Psoas muscle (tissue), 8 donors: Measurements from ENCODE around the gene EEPD1. TPM values are rescaled to one million over a fixed set of nuclear protein-coding genes. Genes with fewer than 3 reads are reported as not detected.

ENCODE experiments used
- ATAC-seq, 4 donors: fragments of 200-7000 bp; cut with Tn5 transposase; one replicate each; pipeline ENCODE4 v1.9.1; 2020; ENCODE audit warnings: moderate library complexity in 3 of 4, mild to moderate bottlenecking in 2 of 4
- DNase-seq, 2 donors: peaks; one replicate each; pipeline ENCODE4 v3.0.0-alpha.2; 2020
- H3K27ac ChIP-seq: fragments of 200-600 bp; one replicate; pipeline ENCODE4 v1.8.0; 2022
- H3K27me3 ChIP-seq, 3 donors: fragments of 200-600 bp in 1 of 3; one replicate each; pipeline versions ENCODE4 v1.6.1 to v1.8.0; 2013 to 2022; ENCODE audit warnings: low read length in 2 of 3, mild to moderate bottlenecking in 2 of 3, moderate library complexity in 1 of 3; ENCODE audit not compliant: insufficient read depth in 3 of 3
- H3K36me3 ChIP-seq, 2 donors: fragments of 200-600 bp in 1 of 2; one replicate each; pipeline versions ENCODE4 v1.6.1 to v1.8.0; 2013 to 2022; ENCODE audit warnings: low read depth in 1 of 2, mild to moderate bottlenecking in 1 of 2, moderate library complexity in 1 of 2; ENCODE audit not compliant: insufficient read depth in 1 of 2
- H3K4me1 ChIP-seq: fragments of 200-600 bp; one replicate; pipeline ENCODE4 v1.8.0; 2022
- H3K4me3 ChIP-seq: fragments of 200-600 bp; one replicate; pipeline ENCODE4 v1.8.0; 2022; ENCODE audit warnings: mild to moderate bottlenecking
- H3K9me3 ChIP-seq: fragments of 200-600 bp; one replicate; pipeline ENCODE4 v1.8.0; 2022
- CTCF ChIP-seq: fragments of 200-600 bp; IDR thresholded peaks from one replicate; pipeline ENCODE4 v1.8.0; 2022; ENCODE audit warnings: antibody characterized with exemption
- WGBS, 3 donors: extraction: QIAGEN DNeasy Blood & Tissue Kit; methylation state at CpG; one replicate each; pipeline versions ENCODE4 v1.1.6 to v1.1.7; 2013; 5-methylcytosine and 5-hydroxymethylcytosine counted together
- intact Hi-C, 2 donors: fragments of 100-400 bp; cut with DNase I; formaldehyde crosslinking; loops; one replicate each; pipeline versions ENCODE4 v1.11.0 to v1.14.2; 2022
- polyA plus RNA-seq, 3 donors: library from polyadenylated mRNA; stranded (reverse); fragments of 200-250 nt; gene quantifications; one replicate each; pipeline ENCODE4 v1.2.3, GENCODE V29; 2013
- total RNA-seq, 4 donors: library from RNA; stranded (reverse); fragmentation: NEBNext Ultra II Directional in 2 of 4; extraction: Animal tissue kit (Norgen Biotek cat#: 25700) in 2 of 4; gene quantifications; one replicate each; pipeline versions ENCODE4 v1.2.1 to v1.2.4, GENCODE V29; 2021 to 2023
- donor health status: healthy with polysubstance abuse.
- donor health status: DM: no; HTN: no; CAD: no; lungs with moderate emphysema.
- donor health status: Bipolar disorder and iron deficiency.
- donor health status: healthy.
- donor health status: DM: yes; HTN: yes; CAD: no.
- donor health status: DM: no; HTN: no; CAD: no.
- donor health status: DM: no; HTN: no; CAD: no.
- donor health status: DM: yes; HTN: yes; CAD: no.

Gene EEPD1
- total and polyA plus RNA-seq, 7 donors, result 7.3 to 61.2 (median 45.5) TPM

GRCh38 chr7:36109013-36109627, 43.9 kb upstream of the EEPD1 start:
- no peak for TF ChIP-seq CTCF
- intact Hi-C loops, result no loop called here
- DNase-seq (no peak), ATAC-seq (no peak)
- WGBS, 3 donors, result 78 to 93% (median 90%) methylated on average over 6 of the region's 6 CpGs
- Histone ChIP-seq H3K36me3 (no peaks in the 10 kb centered on the region), H3K27ac (no peak overlapping the region), H3K4me3 (no peak overlapping the region), H3K4me1 (peaks cover 5% of the 10 kb centered on the region), H3K9me3 (no peaks in the 10 kb centered on the region), H3K27me3 (no peaks in the 10 kb centered on the region)

GRCh38 chr7:36110584-36110983, 42.5 kb upstream of the EEPD1 start:
- intact Hi-C loops, result loop anchor here in 1 of 2 donors (5.0 kb wide), 1 partner anchor 123 kb away; no protein-coding TSS in a partner anchor
- no peak for DNase-seq
- H3K27ac ChIP-seq, result no peak overlapping the region
- TF ChIP-seq CTCF, result no peak
- no peak for ATAC-seq
- WGBS, 3 donors, result 43 to 74% (median 51%) methylated on average over 3 of the region's 3 CpGs
- H3K36me3 ChIP-seq, result no peaks in the 10 kb centered on the region
- H3K4me3 ChIP-seq, result no peak overlapping the region
- peaks cover 5% of the 10 kb centered on the region for H3K4me1 ChIP-seq
- H3K9me3 ChIP-seq, result no peaks in the 10 kb centered on the region
- no peaks in the 10 kb centered on the region for H3K27me3 ChIP-seq

- Histone ChIP-seq H3K4me3 (no peak overlapping the region), H3K36me3 (no peaks in the 10 kb centered on the region), H3K27me3 (no peaks in the 10 kb centered on the region), H3K4me1 (peaks cover 29% of the 10 kb centered on the region), H3K27ac (no peak overlapping the region), H3K9me3 (no peaks in the 10 kb centered on the region)
- no peak for TF ChIP-seq CTCF
- DNase-seq (no peak), ATAC-seq (no peak)
- intact Hi-C loops, result loop anchor here in 1 of 2 donors (5.0 kb wide), 1 partner anchor 126 kb away; no protein-coding TSS in a partner anchor
- 82 to 83% (median 83%) methylated on average over 2 of the region's 2 CpGs for WGBS, 3 donors
Observed at GRCh38 chr7:36112969-36113368, 40.1 kb upstream of the EEPD1 start.

GRCh38 chr7:36114355-36114754, 38.7 kb upstream of the EEPD1 start:
- ATAC-seq, result no peak
- WGBS, 3 donors, result 89 to 98% (median 93%) methylated on average over 1 of the region's 1 CpG

More at GRCh38 chr7:36114355-36114754, 38.7 kb upstream of the EEPD1 start:
- Histone ChIP-seq H3K4me1 (peaks cover 36% of the 10 kb centered on the region), H3K27ac (no peak overlapping the region), H3K9me3 (no peaks in the 10 kb centered on the region), H3K4me3 (no peak overlapping the region), H3K36me3 (no peaks in the 10 kb centered on the region), H3K27me3 (no peaks in the 10 kb centered on the region)
- no peak for TF ChIP-seq CTCF
- intact Hi-C loops, result loop anchor here in 1 of 2 donors (5.0 kb wide), 1 partner anchor 127 kb away; no protein-coding TSS in a partner anchor
- DNase-seq, result no peak
